ENCODE measurements around the gene SYT5.
"Not testable (repeated sequence)": the region's sequence is repeated elsewhere in the genome, so short reads cannot be mapped to it uniquely, and the experiment has no call there.

SYT5 gene

DNA sequence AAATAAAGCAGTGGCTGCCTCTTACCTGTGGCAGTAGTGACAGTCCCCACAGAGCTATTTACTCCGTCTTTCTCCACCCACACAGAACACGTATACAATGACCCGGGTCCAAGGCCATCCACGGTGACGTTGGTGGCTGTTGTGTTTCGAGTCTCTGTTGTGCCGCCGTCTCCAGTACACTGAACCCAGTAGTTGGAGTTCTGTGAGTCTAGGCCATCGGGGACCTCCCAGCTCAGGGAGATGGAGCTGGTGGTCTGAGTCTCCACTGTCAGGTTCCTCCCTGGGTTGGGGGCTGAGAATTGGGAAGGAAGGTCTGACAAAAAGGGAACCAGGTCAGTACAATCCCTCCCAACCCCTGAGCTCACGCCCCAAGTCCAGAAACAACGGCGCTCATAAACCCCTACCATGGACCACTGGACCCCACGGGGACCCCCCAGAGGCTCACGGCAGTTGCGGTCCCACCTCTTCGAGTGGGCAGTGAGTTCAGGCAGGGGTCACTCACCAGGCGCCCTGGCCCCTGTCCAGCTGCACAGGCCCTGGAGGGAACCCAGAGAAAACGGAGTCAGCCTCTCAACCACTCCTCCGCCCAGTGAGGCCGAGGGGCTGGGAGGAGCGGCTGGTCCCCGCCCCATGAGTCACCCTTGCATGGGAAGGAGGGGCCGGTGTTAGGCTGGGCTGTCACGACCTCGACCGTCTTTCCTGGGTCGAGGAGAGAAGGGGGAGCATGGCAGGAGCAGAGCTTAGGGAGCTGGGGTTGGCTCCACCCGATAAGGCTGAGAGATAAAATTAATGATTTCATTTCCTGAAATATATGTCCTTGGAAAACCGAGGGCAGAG lies 26.8 kb upstream of the SYT5 start:
- DNase-seq = peak; percentile 16 to 62

DNA sequence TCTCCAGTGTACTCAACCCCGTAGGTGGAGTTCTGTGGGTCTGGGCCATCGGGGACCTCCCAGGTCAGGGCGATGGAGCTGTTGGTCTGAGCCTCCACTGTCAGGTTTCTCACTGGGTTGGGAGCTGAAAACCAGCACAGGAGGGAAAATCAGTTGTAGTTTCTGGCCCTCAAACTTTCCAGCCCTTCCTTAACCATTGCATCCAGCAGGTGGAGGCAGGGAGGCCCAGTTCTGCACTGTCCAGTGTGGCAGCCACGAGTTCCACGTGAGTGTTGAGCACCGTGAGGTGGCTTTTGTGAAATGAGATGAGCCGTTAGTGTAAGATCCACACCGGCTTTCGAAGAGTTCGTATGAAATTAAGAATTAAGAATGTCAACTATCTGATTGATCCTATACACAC lies 22.1 kb upstream of the SYT5 start:
- DNase-seq = not testable (repeated sequence)

DNA sequence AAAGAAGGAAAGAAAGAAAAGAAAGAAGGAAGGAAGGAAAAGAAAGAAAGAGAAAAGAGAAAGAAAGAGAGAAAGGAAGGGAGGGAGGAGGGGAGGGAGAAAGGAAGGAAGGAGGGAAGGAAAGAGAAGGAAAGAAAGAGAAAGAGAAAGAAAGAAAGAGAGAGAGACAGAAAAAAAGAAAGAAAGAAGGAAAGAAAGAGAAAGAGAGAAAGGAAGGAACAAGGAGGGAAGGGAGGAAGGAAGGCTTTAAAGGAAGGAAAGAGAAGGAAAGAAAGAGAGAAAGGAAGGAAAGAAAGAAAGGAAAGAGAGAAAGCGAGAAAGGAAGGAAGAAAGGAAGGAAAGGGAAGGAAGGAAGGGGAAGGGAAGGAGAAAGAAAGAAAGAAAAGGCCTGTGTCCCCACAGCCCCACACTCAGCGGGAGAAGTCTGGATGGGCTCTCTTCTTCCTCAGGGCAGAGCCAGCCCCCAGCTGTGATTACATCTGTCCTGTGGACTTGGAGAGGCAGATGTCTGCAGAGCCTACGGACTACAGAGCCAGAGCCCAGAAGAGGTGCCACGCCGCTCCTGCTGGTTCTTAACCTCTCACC lies 19.6 kb upstream of the SYT5 start:
- DNase-seq = no peak

DNA sequence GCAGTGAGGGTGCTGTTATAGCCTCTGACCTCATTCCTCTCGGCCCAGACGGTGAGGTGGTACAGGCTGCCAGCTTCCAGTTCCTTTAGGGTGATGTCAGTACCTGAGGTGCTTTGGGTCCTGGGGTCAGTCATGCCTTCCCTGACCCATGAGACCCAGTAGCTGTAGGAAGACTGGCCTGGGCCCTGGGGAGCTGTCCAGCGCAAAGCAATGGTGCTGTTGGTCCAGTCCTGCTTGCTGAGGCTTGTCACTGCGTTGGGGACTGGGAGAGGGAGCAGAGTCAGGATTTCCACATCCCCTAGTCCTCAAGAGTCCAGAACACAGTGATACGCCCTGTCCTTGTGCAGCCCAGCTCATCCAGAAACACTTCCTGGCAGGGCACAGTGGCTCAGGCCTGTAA lies 18.6 kb upstream of the SYT5 start:
- no peak for DNase-seq

DNA sequence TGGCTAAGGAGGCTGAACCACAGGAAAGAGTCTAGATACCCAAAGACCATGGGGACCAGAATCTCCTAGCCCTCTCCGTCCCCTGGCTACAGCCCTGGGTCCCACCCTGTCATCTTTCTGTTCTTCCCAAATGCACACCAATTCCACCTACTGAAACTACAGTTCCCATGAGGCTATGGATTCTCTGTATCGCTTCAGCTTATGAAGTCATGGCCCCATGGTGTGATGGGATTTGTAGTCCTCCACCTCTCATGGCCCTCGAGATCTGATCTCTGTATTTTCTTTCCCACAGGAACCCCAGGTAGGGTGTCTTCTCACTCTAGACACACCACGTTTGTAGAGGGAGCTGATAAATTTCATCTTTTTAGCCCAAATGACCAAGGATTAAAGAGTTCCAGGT lies 17.4 kb upstream of the SYT5 start:
- no peak for DNase-seq

DNA sequence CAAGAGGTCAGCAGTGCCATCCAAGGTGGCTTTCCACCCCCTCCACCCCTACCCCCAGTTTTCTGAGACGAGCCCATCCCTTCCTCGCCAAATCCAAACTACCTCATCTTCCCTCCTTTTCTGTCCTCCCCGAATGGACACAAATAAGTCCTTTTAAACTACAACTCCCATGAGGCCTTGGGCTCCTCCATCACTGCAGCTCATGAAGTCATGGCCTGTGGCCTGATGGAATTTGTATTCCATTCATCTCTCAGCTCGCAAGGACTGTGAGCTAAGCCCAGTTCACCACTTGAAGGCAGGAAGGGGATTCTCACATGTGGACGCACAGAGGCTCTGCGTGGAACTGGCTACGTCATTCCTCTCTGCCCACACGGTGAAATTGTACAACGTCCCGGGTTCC lies 16.7 kb upstream of the SYT5 start:
- no peak for DNase-seq

DNA sequence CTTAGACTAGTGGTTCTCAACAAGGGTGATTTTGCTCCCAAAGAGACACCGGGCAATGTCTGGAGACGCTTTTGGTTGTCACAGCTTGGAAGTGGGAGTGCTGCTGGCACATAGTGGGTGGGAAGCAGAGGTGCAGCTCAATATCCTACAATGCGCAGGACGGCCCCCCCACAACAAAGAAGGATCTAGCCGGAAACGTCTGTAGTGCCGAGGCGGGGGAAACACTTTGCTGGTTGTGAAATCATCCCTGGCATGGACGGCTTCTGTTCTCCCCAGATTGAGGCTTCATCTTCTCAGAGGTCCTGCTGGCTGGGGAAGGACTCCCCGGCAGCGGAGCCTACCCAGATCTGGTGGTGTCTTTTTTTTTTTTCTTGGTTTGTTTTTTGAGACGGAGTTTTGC lies 13.4 kb upstream of the SYT5 start:
- DNase-seq = no peak

DNA sequence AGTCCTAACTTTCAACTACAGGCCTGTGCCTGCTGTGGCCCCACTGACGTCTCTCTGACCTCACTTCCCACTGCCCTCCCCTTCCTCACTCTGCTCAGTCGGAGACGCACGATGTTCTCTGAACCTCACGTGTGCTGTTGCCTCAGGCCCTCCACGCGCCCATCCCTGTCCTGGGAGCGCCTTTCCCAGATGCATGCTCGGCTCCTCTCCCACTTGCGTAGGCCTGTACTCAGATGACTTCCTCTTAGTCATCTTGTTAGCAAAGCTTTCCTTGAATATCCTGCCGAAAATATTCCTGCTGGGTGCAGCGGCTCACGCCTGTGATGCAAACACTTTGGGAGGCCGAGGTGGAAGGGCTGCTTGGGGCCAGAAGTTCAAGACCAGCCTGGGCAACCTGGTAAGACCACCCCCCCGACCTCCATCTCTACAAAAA lies 9.3 kb upstream of the SYT5 start:
- no peak for DNase-seq

DNA sequence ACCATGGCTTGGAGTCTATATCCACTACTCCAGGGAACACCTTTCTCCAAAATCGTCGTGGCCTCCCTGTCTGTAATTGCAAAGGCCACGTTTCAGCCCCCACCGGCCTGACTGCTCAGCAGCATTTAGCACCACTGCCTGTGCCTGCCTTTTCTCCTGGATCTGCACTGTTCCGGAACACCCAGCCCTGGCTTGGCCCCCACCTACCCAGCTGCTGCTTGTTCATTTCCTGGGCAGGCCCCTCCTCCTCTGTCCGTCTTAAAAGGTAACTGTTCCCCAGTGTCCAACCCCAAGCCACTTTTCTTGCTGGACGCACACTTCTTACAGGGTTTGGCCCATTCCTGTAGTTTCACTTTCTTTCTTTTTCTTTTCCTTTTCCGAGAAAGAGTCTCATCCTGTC lies 8.5 kb upstream of the SYT5 start:
- no peak for DNase-seq

DNA sequence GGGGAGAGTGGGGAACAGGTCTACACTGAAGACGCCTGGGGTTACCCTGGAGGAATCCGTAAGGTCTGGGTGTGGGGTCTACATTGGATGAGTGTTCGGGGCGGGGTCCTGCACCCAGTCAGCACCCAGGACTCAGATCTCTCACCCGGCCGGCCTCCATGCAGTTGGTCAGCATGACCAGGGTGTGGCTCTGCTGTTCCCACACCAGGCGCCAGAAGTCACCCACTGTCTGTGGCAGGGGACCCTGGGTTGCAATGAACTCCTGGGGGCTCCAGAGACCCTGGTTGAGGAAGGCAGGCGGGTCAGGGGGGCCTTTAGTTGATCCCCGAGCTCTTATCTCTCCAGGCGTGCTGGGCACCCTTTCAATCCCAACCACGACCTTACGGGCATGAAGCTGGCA lies 6.0 kb upstream of the SYT5 start:
- DNase-seq = no peak

DNA sequence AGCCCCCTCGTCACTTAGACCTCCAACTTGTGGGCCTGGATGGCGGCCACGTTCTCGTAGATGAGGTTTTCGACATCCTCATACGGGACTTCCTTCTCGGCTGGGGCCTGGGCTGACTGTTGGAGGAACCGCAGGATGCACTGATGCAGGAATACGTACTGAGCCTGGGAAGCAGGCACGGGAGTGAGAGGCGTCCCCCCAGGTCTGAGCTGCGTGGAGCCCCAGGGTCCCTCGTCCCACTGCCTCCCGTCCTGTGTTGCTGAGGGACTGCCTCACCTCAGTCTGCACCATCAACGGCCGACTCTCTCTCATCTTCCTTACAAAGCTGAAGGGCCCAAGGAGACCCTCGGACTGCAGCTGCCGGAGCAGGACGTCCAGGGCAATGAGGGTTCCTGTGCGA lies 1.7 kb upstream of the SYT5 start:
- DNase-seq = no peak

DNA sequence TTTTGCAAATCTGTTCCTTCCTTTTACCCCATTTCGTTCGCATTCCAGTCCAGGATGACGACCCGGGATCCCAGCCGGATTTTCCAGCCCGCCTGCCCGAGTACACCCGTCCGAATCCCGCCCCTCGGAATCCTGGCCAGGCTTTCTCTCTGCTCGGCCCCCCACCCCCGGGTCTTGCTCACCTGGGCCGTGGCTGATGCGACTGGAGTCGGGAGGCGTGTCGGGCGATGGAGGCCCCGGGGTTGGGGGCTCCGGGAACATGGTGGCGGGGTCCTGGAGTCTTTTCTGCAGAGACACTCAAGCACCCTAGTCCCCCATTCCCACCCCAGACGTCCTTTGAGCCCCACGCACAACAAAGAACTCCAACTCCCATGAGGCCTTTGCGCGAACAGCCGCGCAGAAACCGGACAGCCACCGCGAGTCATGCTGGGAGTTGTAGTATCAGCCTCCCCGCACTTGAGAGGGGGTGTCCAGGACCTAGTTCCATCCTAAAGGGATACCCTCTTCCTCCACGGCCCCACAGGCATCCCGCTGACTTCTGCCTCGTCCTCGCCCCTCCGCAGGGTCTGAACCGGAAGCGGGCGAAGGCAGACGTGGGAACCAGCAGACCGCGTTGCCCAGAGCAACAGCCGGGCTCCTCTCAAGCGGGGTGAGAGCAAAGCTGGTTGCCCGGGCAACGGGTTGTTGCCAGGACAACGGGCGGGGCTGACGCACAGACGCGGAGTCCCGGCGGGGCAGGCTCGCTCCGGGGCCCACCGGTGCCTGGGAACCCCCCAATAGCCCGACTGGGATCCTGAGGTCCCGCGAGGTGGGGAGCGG lies 1.1 kb downstream of the SYT5 start:
- peak in 1 of 2 donors; percentile 37 for DNase-seq

DNA sequence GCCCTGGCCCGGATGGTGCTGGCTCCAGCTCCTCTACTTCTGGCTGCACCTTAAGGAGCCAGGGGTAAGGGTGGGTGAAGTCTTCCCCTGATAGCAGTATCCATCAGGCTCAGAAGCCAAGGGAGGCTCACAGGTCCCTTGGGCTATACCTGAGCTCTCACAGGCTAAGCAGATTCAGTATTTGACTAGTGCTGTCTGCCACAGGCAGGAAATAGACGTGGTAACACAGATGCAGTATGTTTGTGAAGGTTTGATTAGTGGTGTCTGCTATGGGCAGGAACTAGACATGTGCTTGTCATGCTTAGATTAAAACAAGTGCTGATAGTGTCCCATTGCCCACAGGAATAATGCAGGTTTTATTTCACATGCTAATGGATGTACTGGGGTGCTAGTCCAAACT lies 4.0 kb downstream of the SYT5 start:
- DNase-seq = no peak

DNA sequence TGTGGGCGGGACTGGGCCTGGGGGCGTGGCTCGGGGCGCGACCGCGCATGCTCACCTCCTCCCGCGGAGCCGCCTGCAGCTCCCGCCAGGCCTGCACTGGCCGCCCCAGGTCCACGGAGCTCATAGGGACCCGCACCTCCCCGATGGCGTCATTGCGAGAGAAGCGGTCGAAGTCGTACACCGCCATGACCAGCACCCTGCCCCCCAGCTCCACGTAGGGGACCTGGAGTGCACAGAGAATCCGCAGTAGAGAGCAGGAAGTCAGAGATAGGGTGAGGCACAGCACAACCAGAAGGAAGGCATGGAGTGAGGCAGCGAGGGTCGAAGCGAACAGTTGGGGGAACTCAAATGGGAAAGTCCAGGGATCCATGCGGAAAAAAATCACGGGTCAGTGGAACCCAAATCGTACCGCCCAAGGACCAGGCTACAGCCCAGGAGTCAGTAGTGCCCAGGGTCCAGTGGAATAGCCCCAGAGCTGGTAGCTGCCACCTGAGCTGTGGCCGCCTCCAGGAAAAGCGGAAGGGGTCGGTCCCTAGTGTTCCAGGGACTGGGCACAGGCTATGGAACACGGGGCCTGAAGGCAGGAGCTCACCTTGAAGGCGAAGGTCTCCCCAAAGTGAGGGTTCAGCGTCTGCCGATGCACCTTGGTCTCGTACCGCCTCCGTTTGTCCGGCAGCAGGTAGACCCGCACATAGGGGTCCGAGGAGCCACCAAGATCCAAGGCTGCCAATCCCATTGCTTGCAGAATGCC lies 4.8 kb downstream of the SYT5 start:
- no peak for DNase-seq

DNA sequence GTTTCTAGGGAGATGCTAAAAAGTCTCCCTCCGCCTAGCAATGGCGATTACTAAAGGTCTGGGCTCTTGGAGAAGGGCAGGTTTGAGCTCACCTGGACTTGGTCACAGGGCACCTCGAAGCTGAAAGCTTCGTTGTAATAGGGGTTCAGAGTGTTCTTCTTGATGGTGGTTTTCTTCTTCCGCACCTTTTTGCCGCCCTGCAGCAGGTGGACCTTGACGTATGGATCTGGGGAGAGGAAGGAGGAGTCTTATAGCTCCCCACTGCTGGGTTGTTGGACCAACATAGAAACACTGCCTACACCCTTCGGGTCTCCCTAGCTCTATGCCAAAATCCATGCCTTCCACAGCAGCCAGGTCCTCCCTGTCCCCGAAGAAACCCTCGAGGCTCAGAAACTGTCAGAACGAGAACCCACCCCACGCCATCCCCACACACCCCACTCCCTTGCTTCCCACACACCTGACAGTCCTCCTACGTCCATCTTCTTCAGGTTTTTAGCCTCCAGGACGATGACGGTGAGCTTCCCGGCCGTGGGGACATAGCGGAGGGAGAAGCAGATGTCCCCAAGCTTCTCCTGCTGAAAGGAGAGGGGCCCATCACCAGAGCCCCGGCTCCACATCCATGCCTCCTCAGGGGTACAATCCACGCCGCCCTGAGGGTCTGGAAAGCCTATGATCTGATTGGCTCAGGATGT lies 5.5 kb downstream of the SYT5 start:
- DNase-seq = no peak

DNA sequence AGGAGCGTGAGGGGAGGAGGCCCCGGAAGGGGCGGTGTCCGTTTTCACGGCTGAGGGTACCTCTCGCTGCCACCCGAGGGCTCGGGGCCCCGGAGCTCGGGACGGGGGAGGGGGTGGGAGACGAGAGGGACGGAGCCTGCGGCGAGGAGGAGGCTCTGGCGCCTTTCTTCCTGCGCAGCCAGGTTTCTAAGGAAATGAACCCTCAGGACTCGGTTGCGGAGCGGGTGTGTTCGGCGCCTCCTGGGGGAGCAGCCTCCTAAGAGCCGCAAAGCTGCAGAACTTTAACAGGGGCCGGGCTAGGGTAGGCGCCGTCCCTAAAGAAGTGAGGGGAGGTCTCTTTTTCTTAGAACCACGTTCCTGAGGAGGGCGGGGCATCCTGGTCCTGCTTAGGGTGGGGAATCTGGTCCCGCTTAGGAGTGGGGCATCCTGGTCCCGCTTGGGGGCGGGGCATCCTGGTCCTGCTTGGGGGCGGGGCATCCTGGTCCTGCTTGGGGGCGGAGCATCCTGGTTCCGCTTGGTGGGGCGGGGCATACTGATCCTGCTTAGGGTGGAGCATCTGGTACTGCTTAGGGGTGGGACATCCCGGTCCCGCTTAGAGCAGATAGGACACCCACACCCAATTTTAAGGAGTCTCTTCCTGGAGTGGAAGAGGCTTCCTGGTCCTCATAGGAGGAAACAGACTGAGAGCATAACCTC lies 6.2 kb downstream of the SYT5 start:
- DNase-seq = peak in 1 of 2 donors; percentile 16

DNA sequence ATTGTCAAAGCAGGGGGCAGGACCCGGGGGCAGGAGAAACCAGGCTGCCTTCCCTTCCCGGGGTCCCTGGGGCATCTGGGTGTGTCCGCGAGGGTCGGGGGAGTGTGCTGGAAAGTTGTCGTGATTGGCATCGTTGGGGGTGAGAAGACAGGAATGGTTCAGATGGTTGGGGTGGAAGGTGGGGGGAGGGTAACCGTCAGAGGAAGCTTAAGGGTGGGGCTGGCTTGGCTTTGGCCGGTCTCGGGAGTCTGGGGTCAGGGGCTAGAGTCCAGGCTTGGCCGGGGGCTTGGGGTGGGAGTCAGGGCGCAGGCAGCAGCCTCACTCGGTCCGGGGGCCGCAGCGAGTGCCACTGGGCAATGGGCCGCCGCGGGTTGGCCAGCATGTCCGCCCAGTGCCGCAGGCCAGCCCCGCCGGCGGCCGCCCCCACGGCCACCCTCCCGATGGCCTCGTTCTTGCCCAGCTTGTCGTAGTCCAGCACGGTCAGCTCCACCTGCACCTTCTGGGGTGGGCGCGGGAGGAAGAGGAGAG lies 6.8 kb downstream of the SYT5 start:
- DNase-seq = no peak

DNA sequence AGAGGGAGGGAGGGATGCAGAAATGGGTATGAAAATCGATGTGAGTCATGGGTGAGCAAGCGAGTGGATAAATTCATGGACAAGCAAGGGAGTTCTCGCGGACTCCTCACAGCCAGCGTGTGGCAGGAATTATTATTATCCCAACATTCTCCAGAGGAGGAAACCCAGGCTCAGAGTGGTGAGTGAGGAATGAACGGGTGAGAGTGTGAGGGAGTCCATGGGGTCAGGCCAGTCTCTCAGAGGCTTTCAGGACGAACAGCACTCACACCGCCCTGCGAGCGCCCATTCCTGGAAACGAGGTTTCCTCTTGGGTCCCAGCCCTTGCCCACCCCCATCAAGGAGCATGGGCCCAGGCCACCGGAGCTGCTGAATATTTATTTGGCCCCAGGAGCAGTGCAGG lies 7.3 kb downstream of the SYT5 start:
- no peak for DNase-seq

DNA sequence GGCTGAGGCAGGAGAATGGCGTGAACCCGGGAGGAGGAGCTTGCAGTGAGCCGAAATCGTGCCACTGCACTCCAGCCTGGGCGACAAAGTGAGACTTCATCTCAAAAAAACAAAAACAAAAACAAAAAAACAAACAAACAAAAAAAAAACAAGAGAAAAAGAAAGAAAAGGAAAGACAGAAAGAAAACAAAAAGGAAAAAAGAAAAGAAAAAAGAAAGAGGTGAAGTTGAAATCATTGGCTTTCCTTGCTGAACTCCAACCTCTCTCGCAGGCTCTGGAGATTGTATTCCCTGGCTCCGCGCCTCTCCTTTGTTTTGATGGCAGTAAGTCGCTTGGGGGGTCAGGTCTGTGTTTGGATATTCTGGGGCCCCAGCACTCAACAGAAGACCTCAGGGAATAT lies 7.8 kb downstream of the SYT5 start:
- not testable (repeated sequence) for DNase-seq

DNA sequence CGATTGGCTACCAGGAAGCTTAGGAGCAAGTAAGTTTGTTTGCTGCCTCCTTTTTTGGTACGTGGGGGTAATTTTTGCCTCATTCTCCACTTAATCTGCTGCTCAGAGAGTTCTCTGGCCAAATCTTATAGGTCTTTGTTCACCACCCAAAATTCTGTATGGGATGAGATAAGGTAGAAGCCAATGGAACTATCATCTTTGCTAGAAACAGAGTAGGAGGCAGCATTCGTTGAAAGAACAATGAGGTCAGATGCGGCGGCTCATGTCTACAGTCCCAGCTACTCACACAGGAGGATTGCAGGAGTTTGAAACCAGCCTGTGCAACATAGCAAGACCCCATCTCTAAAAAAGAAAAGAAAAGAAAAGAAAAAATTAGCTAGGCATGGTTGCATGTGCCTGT lies 8.6 kb downstream of the SYT5 start:
- no peak for DNase-seq

DNA sequence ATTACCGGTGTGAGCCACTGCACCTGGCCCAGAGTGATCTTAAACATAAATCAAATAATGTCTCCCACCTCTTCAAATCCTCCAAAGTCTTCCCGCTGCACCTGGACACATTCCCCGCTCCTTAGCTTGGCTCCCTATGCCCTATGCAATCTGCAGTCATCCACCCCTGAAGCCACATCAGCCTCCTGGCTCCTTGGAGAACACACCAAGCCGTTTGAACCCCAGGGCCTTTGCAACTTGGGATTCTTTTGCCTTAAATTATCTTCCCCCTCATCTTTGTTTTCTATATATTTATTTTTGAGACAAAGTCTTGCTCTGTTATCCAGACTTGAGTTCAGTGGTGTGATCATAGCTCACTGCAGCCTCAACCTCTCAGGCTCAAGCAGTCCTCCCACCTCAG lies 11.0 kb downstream of the SYT5 start:
- DNase-seq = no peak

All from bone marrow (tissue), 2 donors.